Panc1 (cell line): ENCODE results near the gene ALDH4A1. TPM values are rescaled to one million over a fixed set of nuclear protein-coding genes. Genes with fewer than 3 reads are reported as not detected.

Experiments
- ATAC-seq: fragments of 200-7000 bp; cut with Tn5 transposase; 2 replicates; pipeline ENCODE4 v1.9.1; 2020; ENCODE audit warnings: mild to moderate bottlenecking, moderate library complexity
- BruUV-seq: library from RNA; stranded (reverse); fragments of 400-500 nt; replicated peaks from 2 replicates; lab custom pipeline; 2021; lab: Mats Ljungman, UMichigan
- CTCF ChIA-PET: fragments of 300-600 bp; sonication (Branson Sonifier 250); formaldehyde crosslinking; loops from one replicate; lab custom pipeline; 2022; ENCODE audit warnings: antibody characterized with exemption; lab: Charles Lee
- POLR2A ChIA-PET: fragments of 300-600 bp; sonication (Branson Sonifier 250); formaldehyde crosslinking; loops from one replicate; lab custom pipeline; 2022; ENCODE audit warnings: antibody characterized with exemption; lab: Charles Lee
- DNase-seq: peaks from one replicate; pipeline ENCODE4 v3.0.0-alpha.2; 2010; ENCODE audit warnings: low read depth, low spot score
- H3K27ac ChIP-seq: 2 replicates; pipeline ENCODE4 v1.5.1; 2011; ENCODE audit warnings: mild to moderate bottlenecking, low read length, inconsistent platforms
- H3K27me3 ChIP-seq: fragments of 200-500 bp; sonication (Bioruptor generic); 2 replicates; pipeline ENCODE4 v1.6.0; 2014; ENCODE audit warnings: low read length, inconsistent platforms; ENCODE audit not compliant: control insufficient read depth, insufficient read depth
- H3K36me3 ChIP-seq: fragments of 200-500 bp; sonication (Bioruptor generic); 2 replicates; pipeline ENCODE4 v1.5.1; 2014; ENCODE audit warnings: inconsistent platforms, mild to moderate bottlenecking, low read length, moderate library complexity; ENCODE audit not compliant: control insufficient read depth, insufficient read depth
- H3K4me1 ChIP-seq: 2 replicates; pipeline ENCODE4 v1.5.1; 2011; ENCODE audit warnings: inconsistent platforms, mild to moderate bottlenecking, low read length, moderate library complexity; ENCODE audit not compliant: control insufficient read depth, insufficient read depth
- H3K4me3 ChIP-seq, 2 experiments: 2 replicates each; pipeline ENCODE4 v1.5.1; 2011 to 2012; ENCODE audit warnings: low read depth in 2 of 2, low read length in 2 of 2, mild to moderate bottlenecking in 2 of 2, inconsistent platforms in 1 of 2, moderate library complexity in 1 of 2
- H3K9me3 ChIP-seq: fragments of 200-500 bp; sonication (Bioruptor generic); 2 replicates; pipeline ENCODE4 v1.5.1; 2014; ENCODE audit warnings: low read depth, mild to moderate bottlenecking, inconsistent platforms, low read length, moderate library complexity; ENCODE audit not compliant: control insufficient read depth, insufficient read depth
- CTCF ChIP-seq: fragments of 450-650 bp; IDR thresholded peaks from 2 replicates; pipeline ENCODE4 v1.5.1; 2017; ENCODE audit warnings: mild to moderate bottlenecking
- POLR2AphosphoS5 ChIP-seq: IDR thresholded peaks from 2 replicates; pipeline ENCODE4 v1.6.1; 2012; ENCODE audit warnings: mild to moderate bottlenecking, low read depth, low read length, moderate library complexity
- REST ChIP-seq, 2 experiments: IDR thresholded peaks; 2 replicates each; pipeline ENCODE4 v1.6.1; 2011 to 2012; ENCODE audit warnings: low read depth in 2 of 2, control low read depth in 1 of 2, low read length in 1 of 2, mild to moderate bottlenecking in 1 of 2, moderate library complexity in 1 of 2; ENCODE audit not compliant: insufficient read depth in 1 of 2
- SIN3A ChIP-seq: IDR thresholded peaks from 2 replicates; pipeline ENCODE4 v1.6.1; 2012; ENCODE audit warnings: low read depth, mild to moderate bottlenecking, low read length, moderate library complexity, borderline replicate concordance; ENCODE audit not compliant: insufficient read depth
- TCF7L2 ChIP-seq: IDR thresholded peaks from 2 replicates; pipeline ENCODE4 v1.6.1; 2011; ENCODE audit warnings: mild to moderate bottlenecking, low read depth, low read length, inconsistent platforms
- in situ Hi-C: cut with HindIII; loops from 2 replicates; pipeline ENCODE4 v1.10.0; 2016; ENCODE audit warnings: low sequenced_read_pairs, low pct_unique_long_range_greater_than_20kb
- intact Hi-C: fragments of 100-400 bp; cut with micrococcal nuclease; formaldehyde crosslinking; loops from one replicate; pipeline ENCODE4 v1.10.0; 2022; ENCODE audit not compliant: unreplicated experiment
- total RNA-seq: library from RNA; stranded (reverse); gene quantifications from one replicate; pipeline ENCODE4 v1.2.1, GENCODE V29; 2021; ENCODE audit not compliant: unreplicated experiment

The ALDH4A1 gene
- total RNA-seq, 1 experiment from 2014 or later = 21.7 TPM

- no peaks in the 10 kb centered on the region for H3K9me3 ChIP-seq
- H3K4me3 ChIP-seq = no peak overlapping the region
- H3K27ac ChIP-seq = no peak overlapping the region
- H3K27me3 ChIP-seq = no peaks in the 10 kb centered on the region
- no peaks in the 10 kb centered on the region for H3K36me3 ChIP-seq
- intact Hi-C loops (no loop called here), in situ Hi-C loops (no loop called here)
- no peak for TF ChIP-seq SIN3A
- TF ChIP-seq TCF7L2 = no peak
- no peak for TF ChIP-seq REST (IDR thresholded peaks at IDR 0.05; ENCODE audit: insufficient read depth in 1 of 2, low read depth in 2 of 2, low read length in 1 of 2)
- TF ChIP-seq CTCF = no peak
- no peak for TF ChIP-seq POLR2AphosphoS5
- POLR2A ChIA-PET = no interaction called here
- CTCF ChIA-PET = no interaction called here
- DNase-seq = no peak
- no TSS peak for BruUV-seq
- no peak for ATAC-seq
- H3K4me1 ChIP-seq = no peaks in the 10 kb centered on the region
Observed at GRCh38 chr1:18881642-18882431, 20.5 kb downstream of the ALDH4A1 start.

GRCh38 chr1:18881164-18881563 is 21.2 kb downstream of the ALDH4A1 start:
- no peaks in the 10 kb centered on the region for H3K9me3 ChIP-seq
- POLR2A ChIA-PET = no interaction called here
- H3K36me3 ChIP-seq = no peaks in the 10 kb centered on the region
- intact Hi-C loops (no loop called here), in situ Hi-C loops (no loop called here)
- no peaks in the 10 kb centered on the region for H3K27me3 ChIP-seq
- H3K4me3 ChIP-seq = no peak overlapping the region
- ATAC-seq (no peak), DNase-seq (no peak)
- H3K27ac ChIP-seq = no peak overlapping the region
- CTCF ChIA-PET = no interaction called here
- BruUV-seq = no TSS peak
- no peaks in the 10 kb centered on the region for H3K4me1 ChIP-seq
- TF ChIP-seq REST (IDR thresholded peaks at IDR 0.05; ENCODE audit: insufficient read depth in 1 of 2, low read depth in 2 of 2, low read length in 1 of 2) = no peak
- TF ChIP-seq TCF7L2 = no peak
- no peak for TF ChIP-seq SIN3A
- TF ChIP-seq CTCF = no peak
- no peak for TF ChIP-seq POLR2AphosphoS5
